ENCODE data around the gene TMEM72. TPM values are rescaled to one million over a fixed set of nuclear protein-coding genes. Genes with fewer than 3 reads are reported as not detected.
A peak's percentile ranks its signal among the peaks of the same experiment; 100 is the strongest.

The TMEM72 gene
- total RNA-seq, 6 experiments from 2014 or later: not detected

DNA sequence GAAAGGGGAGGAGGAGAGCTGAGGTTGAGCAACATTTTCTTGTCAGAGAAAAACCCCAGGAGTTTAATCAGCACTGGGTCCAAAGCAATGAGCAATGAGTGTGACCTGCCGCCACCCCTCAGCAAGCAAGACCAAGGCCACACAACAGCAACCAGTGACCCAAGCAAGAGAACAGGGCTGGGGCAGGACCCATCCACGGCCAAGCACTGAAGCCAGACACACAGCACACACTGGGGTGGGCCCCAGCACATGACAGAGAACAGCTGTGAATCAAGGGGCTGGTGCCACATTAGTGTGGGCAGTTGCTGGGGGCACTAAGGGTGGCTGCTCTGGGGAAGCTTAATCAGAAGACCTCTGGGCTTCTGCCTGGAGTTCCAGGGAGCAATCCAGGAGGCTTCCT lies 16.2 kb downstream of the TMEM72 start:
- Mint-ChIP-seq H3K27me3 (ENCODE audit: insufficient read depth) (peaks cover 17% of the 10 kb centered on the region), H3K4me1 (ENCODE audit: low read depth) (no peaks in the 10 kb centered on the region), H3K9me3 (no peaks in the 10 kb centered on the region), H3K4me3 (no peak overlapping the region), H3K27ac (no peak overlapping the region), H3K36me3 (ENCODE audit: low read depth) (no peaks in the 10 kb centered on the region)
- TF ChIP-seq, protein P1, sequence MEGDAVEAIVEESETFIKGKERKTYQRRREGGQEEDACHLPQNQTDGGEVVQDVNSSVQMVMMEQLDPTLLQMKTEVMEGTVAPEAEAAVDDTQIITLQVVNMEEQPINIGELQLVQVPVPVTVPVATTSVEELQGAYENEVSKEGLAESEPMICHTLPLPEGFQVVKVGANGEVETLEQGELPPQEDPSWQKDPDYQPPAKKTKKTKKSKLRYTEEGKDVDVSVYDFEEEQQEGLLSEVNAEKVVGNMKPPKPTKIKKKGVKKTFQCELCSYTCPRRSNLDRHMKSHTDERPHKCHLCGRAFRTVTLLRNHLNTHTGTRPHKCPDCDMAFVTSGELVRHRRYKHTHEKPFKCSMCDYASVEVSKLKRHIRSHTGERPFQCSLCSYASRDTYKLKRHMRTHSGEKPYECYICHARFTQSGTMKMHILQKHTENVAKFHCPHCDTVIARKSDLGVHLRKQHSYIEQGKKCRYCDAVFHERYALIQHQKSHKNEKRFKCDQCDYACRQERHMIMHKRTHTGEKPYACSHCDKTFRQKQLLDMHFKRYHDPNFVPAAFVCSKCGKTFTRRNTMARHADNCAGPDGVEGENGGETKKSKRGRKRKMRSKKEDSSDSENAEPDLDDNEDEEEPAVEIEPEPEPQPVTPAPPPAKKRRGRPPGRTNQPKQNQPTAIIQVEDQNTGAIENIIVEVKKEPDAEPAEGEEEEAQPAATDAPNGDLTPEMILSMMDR (IDR thresholded peaks at IDR 0.05): no peak
- DNase-seq: peak; percentile 6

DNA sequence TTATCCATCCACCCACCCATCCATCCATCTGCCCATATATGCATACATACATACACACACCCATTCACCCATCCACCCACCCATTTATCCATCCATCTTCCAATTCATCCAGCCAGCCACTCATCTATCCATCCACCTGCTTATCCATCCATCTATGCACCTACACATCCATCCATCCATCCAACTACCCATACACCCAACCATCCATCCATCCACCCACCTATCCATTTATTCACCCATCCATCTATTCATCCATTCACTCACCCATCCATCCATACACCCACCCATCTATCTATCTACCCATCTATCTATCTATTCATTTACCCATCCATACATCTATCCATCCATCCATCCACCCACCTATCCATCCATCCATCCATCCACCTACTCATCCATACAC lies 17.3 kb downstream of the TMEM72 start:
- Mint-ChIP-seq H3K4me3 (no peak overlapping the region), H3K27me3 (ENCODE audit: insufficient read depth) (peaks cover 12% of the 10 kb centered on the region), H3K9me3 (no peaks in the 10 kb centered on the region), H3K36me3 (ENCODE audit: low read depth) (no peaks in the 10 kb centered on the region), H3K4me1 (ENCODE audit: low read depth) (no peaks in the 10 kb centered on the region), H3K27ac (no peak overlapping the region)
- no peak for DNase-seq
- TF ChIP-seq, protein P1 (IDR thresholded peaks at IDR 0.05): no peak

DNA sequence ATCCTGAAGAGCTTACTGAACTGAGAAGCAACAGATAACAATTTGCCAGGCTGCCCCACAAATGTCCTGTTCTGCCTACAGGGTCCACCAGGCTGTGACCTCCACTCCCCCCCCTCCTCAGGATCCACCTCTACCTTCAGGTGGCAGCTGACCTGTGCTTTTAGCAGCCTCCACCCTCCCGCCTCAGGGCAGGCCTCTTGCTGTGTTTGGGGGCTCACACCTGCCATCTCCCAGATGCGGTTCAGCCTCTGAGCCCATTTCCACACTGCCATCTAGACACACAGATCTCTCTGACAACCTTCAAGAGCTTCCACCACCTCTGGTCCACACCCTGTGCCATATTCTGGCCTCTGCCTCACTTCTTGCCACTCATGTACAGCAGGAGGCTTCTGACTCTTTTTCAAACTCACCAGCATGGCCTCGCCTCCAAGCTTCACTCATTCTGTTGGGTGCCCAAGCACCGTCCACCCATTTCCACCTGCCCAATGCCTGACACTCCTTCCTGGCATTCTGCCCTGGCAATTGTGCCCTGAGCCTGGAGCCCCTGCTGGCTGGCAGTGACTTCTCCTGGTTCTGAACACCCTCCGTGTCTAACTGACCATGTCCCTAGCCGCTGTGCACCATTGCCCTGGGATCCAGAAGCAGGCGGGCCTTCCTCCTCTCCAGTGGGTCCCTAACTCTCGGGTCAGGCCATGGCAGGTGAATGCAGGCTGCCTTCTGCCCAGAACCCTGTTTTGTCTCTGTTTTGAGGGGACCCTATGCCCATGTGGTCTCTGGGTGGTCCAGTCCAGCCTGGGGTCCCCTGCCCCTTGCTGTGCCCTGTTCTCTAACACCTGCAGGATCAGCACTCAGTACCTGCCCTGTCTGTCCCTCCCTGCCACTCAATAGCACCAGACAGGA lies 18.5 kb downstream of the TMEM72 start:
- TF ChIP-seq, protein P1 (IDR thresholded peaks at IDR 0.05): no peak
- H3K27me3 Mint-ChIP-seq (ENCODE audit: insufficient read depth): peaks cover 11% of the 10 kb centered on the region
- H3K4me3 Mint-ChIP-seq: no peak overlapping the region
- DNase-seq: no peak
- no peaks in the 10 kb centered on the region for H3K36me3 Mint-ChIP-seq (ENCODE audit: low read depth)
- no peaks in the 10 kb centered on the region for H3K4me1 Mint-ChIP-seq (ENCODE audit: low read depth)
- no peak overlapping the region for H3K27ac Mint-ChIP-seq
- H3K9me3 Mint-ChIP-seq: no peaks in the 10 kb centered on the region

DNA sequence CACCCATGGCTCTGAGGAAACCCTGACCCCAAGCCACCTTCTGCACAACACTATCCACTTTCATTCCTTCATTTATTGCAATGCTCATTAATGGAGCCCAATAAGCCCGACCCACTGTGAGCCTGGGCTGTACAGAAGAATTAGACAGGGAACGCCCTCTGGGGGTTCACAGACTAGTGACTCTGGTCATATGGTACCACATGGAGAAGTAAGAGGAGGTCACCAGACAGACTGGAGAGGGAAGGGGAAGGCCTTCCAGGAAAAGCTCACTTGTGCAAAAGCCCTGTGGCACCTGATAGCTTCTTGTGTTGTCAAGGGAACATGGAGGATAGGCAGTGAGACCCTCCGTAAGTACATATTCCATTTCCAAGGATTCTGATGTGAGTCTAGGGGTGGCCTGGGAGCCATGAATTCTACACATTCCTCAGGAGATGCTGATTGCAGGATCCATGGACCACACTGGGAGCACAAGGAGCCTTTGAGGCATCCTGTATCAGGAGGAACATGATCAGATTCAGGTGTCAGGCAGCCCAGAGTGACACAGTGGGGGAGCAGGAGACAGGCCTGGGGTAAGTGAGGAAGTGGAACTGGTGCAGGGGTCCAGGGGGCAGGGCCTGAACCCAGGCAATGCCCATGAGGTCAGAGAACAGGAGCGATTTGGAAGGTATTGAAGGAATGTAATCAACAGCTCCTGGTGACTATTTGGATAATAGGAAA lies 19.9 kb downstream of the TMEM72 start:
- Mint-ChIP-seq H3K27me3 (ENCODE audit: insufficient read depth) (peaks cover 11% of the 10 kb centered on the region), H3K36me3 (ENCODE audit: low read depth) (no peaks in the 10 kb centered on the region), H3K9me3 (no peaks in the 10 kb centered on the region), H3K4me1 (ENCODE audit: low read depth) (peaks cover 11% of the 10 kb centered on the region), H3K27ac (no peak overlapping the region), H3K4me3 (no peak overlapping the region)
- TF ChIP-seq, protein P1 (IDR thresholded peaks at IDR 0.05): no peak
- DNase-seq: no peak

DNA sequence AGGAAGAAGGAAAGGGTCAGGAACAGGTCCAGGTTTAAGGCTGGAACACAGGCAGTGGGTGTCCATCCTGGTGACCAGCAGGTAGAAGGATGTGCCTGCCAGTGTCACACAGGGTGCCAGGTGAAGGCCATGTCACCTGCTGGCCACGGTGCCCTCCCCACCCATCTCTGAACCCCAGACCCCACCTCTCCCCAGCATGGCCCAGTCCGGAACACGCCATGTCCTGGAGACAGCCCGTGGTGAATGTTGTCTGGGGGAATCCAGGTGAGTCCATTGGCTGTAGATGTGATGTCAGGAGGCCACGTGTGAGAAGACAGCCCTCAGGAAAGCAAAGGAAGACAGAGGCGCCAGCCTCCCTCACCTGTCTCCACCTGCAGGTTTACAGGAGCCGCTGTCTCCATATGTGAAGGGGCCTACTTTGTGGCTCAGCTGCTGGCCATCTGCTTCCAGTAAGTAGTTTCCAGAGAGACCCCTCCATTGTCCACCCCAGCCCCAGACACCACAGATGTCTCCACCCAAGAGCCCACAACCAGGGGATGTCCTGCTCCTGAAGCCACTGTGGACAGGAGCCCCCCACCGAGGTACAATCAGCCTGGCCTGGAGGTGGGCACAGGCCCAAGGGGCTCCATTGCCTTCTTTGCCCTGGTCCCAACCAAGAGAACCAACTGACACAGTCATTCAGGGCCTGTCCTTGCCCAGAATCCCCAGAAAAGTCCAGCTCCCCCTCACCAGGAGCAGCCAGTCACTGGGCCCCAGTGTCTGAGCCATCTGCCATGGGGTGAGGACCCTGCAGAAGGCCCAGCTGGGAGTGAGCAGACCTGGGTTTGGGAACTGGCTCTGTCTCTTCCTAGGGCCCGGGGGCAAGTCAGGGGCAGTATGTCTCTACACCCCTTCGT lies 20.7 kb downstream of the TMEM72 start:
- no peak for DNase-seq
- TF ChIP-seq, protein P1 (IDR thresholded peaks at IDR 0.05): no peak
- Mint-ChIP-seq H3K27me3 (ENCODE audit: insufficient read depth) (peaks cover 11% of the 10 kb centered on the region), H3K9me3 (no peaks in the 10 kb centered on the region), H3K4me3 (no peak overlapping the region), H3K4me1 (ENCODE audit: low read depth) (peaks cover 12% of the 10 kb centered on the region), H3K36me3 (ENCODE audit: low read depth) (no peaks in the 10 kb centered on the region), H3K27ac (no peak overlapping the region)
